Loucy (cell line): Measurements from ENCODE around the gene MRTFA.

Source experiments
- H2AFZ ChIP-seq: fragments of 200-600 bp; sonication (generic); 2 replicates; pipeline ENCODE4 v1.6.0; 2016; ENCODE audit warnings: antibody characterized with exemption, mild to moderate bottlenecking, low read length, moderate library complexity
- H3F3A ChIP-seq: fragments of 200-600 bp; 2 replicates; pipeline ENCODE4 v1.6.0; 2016; ENCODE audit warnings: antibody characterized with exemption, low read depth, mild to moderate bottlenecking
- H3K27me3 ChIP-seq: fragments of 200-600 bp; sonication (generic); 2 replicates; pipeline ENCODE4 v1.6.1; 2014; ENCODE audit warnings: low read length, mild to moderate bottlenecking; ENCODE audit not compliant: insufficient read depth, poor library complexity, severe bottlenecking
- H3K36me3 ChIP-seq: fragments of 200-600 bp; sonication (generic); 2 replicates; pipeline ENCODE4 v1.6.1; 2016; ENCODE audit warnings: low read length; ENCODE audit not compliant: insufficient read depth
- H3K4me1 ChIP-seq: fragments of 200-600 bp; sonication (generic); 2 replicates; pipeline ENCODE4 v1.5.1; 2014; ENCODE audit warnings: low read length, mild to moderate bottlenecking; ENCODE audit not compliant: insufficient read depth, poor library complexity, severe bottlenecking
- H3K4me2 ChIP-seq: fragments of 200-600 bp; sonication (generic); 2 replicates; pipeline ENCODE4 v1.6.0; 2014; ENCODE audit warnings: antibody characterized with exemption, low read length, low read depth, mild to moderate bottlenecking; ENCODE audit not compliant: poor library complexity, severe bottlenecking
- H3K4me3 ChIP-seq: fragments of 200-600 bp; sonication (generic); 2 replicates; pipeline ENCODE4 v1.5.1; 2014; ENCODE audit warnings: low read length, mild to moderate bottlenecking, mixed read lengths; ENCODE audit not compliant: poor library complexity, severe bottlenecking
- H3K79me2 ChIP-seq: fragments of 200-600 bp; sonication (generic); 2 replicates; pipeline ENCODE4 v1.6.1; 2014; ENCODE audit warnings: low read length; ENCODE audit not compliant: insufficient read depth
- H3K9ac ChIP-seq: fragments of 200-600 bp; sonication (generic); 2 replicates; pipeline ENCODE4 v1.6.0; 2014; ENCODE audit warnings: mild to moderate bottlenecking, low read depth, low read length, moderate library complexity; ENCODE audit not compliant: poor library complexity, severe bottlenecking
- H3K9me2 ChIP-seq: fragments of 200-600 bp; sonication (generic); replicated peaks from 2 replicates; pipeline ENCODE4 v1.6.1; 2016; ENCODE audit warnings: low read depth, low read length, mixed read lengths
- H3K9me3 ChIP-seq: fragments of 200-600 bp; sonication (generic); 2 replicates; pipeline ENCODE4 v1.6.1; 2014; ENCODE audit warnings: mild to moderate bottlenecking, antibody characterized with exemption, low read length, low read depth; ENCODE audit not compliant: insufficient read depth
- H4K20me1 ChIP-seq: fragments of 200-600 bp; sonication (generic); 2 replicates; pipeline ENCODE4 v1.6.0; 2014; ENCODE audit warnings: antibody characterized with exemption, low read length, mild to moderate bottlenecking; ENCODE audit not compliant: insufficient read depth, poor library complexity, severe bottlenecking
- EZH2phosphoT487 ChIP-seq: fragments of 200-600 bp; IDR thresholded peaks from 2 replicates; pipeline ENCODE4 v1.6.1; 2018; ENCODE audit warnings: antibody characterized with exemption, mild to moderate bottlenecking, moderate library complexity, borderline replicate concordance
- TF ChIP-seq, protein P1 (sequence below): fragments of 200-600 bp; sonication (generic); conservative IDR thresholded peaks from 2 replicates; pipeline ENCODE4 v1.5.1; 2014; ENCODE audit warnings: mild to moderate bottlenecking, antibody characterized with exemption, low read length

The MRTFA gene

DNA sequence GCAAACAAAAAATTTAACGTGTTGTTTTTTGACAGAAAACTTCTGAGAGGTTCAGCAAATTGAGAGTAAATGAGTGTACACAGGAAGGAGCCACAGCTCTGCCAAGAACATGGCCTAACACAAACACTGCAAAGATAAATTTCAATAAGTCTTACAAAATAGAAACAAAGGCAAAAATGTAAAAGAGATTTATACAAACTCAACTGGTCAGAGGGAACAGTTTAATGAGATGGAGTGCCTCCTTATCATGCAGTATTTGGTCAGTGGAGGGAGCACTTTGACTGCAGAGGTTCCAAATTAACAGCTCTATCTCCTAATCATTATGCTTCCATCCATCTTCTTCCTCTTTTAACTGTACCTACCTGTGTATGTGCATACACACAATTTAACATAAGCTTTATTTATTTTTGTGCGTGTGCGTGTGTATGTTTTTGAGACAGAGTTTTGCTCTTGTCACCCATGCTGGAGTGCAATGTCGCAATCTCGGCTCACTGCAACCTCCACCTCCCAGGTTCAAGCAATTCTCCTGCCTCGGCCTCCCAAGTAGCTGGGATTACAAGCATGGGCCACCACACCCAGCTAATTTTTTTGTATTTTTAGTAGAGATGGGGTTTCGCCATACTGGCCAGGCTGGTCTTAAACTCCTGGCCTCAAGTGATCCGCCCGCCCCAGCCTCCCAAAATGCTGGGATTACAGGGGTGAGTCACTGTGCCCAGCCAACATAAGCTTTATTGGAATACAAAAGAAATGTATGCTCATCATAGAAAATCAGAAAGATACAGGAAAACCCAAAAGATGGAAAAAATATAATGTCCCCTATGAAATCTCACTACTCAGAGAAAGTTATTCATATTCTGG, 111.9 kb downstream of the MRTFA start:
- Histone ChIP-seq H3F3A (no peaks in the 10 kb centered on the region), H3K9me2 (no peaks in the 10 kb centered on the region), H3K4me3 (no peak overlapping the region), H3K27me3 (no peaks in the 10 kb centered on the region), H3K36me3 (no peaks in the 10 kb centered on the region), H3K79me2 (peaks cover 18% of the 10 kb centered on the region; the same call in 1 of the 2 replicates), H3K4me1 (no peaks in the 10 kb centered on the region), H3K4me2 (no peak overlapping the region), H3K9ac (no peak overlapping the region), H3K9me3 (no peaks in the 10 kb centered on the region), H4K20me1 (peaks cover 4% of the 10 kb centered on the region), H2AFZ (no peak overlapping the region)
- no peak for TF ChIP-seq EZH2phosphoT487
- TF ChIP-seq, protein P1, sequence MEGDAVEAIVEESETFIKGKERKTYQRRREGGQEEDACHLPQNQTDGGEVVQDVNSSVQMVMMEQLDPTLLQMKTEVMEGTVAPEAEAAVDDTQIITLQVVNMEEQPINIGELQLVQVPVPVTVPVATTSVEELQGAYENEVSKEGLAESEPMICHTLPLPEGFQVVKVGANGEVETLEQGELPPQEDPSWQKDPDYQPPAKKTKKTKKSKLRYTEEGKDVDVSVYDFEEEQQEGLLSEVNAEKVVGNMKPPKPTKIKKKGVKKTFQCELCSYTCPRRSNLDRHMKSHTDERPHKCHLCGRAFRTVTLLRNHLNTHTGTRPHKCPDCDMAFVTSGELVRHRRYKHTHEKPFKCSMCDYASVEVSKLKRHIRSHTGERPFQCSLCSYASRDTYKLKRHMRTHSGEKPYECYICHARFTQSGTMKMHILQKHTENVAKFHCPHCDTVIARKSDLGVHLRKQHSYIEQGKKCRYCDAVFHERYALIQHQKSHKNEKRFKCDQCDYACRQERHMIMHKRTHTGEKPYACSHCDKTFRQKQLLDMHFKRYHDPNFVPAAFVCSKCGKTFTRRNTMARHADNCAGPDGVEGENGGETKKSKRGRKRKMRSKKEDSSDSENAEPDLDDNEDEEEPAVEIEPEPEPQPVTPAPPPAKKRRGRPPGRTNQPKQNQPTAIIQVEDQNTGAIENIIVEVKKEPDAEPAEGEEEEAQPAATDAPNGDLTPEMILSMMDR: peak; percentile 64

- no peak overlapping the region for H3K4me2 ChIP-seq
- H3F3A ChIP-seq: no peaks in the 10 kb centered on the region
- H3K4me3 ChIP-seq: no peak overlapping the region
- no peaks in the 10 kb centered on the region for H3K9me3 ChIP-seq
- no peak overlapping the region for H3K9ac ChIP-seq
- peaks cover 14% of the 10 kb centered on the region; the same call in 1 of the 2 replicates for H3K79me2 ChIP-seq
- H3K4me1 ChIP-seq: no peaks in the 10 kb centered on the region
- no peaks in the 10 kb centered on the region for H3K27me3 ChIP-seq
- H3K36me3 ChIP-seq: peaks cover 7% of the 10 kb centered on the region; the same call in 1 of the 2 replicates
- peaks cover 4% of the 10 kb centered on the region for H4K20me1 ChIP-seq
- no peaks in the 10 kb centered on the region for H3K9me2 ChIP-seq
- TF ChIP-seq EZH2phosphoT487: no peak
- TF ChIP-seq, protein P1: no peak
- no peak overlapping the region for H2AFZ ChIP-seq
Observed at GRCh38 chr22:40522141-40522540, 114.4 kb downstream of the MRTFA start.

DNA sequence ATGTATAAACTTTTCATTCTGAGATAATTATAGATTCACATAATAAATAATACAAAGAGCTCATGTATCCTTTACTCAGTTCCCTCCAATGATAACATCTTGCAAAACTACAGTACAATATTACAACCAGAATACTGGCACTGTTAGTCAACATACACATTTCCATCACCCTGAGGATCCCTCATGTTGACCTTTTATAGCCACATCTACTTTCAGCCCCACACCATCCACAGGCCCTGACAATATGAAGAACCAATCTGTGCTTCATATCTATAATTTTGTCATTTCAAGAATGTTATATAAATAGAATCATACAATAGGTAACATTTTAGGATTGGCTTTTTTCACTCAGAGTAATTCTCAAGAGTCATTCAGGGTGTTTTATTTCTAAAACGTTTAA, 115.5 kb downstream of the MRTFA start:
- H3K27me3 ChIP-seq: no peaks in the 10 kb centered on the region
- H3F3A ChIP-seq: no peaks in the 10 kb centered on the region
- no peaks in the 10 kb centered on the region for H3K4me1 ChIP-seq
- no peak overlapping the region for H2AFZ ChIP-seq
- no peak overlapping the region for H3K4me2 ChIP-seq
- no peak overlapping the region for H3K9ac ChIP-seq
- H4K20me1 ChIP-seq: peaks cover 4% of the 10 kb centered on the region
- no peaks in the 10 kb centered on the region for H3K9me2 ChIP-seq
- no peaks in the 10 kb centered on the region for H3K9me3 ChIP-seq
- peaks cover 7% of the 10 kb centered on the region for H3K36me3 ChIP-seq
- no peak overlapping the region for H3K4me3 ChIP-seq
- TF ChIP-seq, protein P1: no peak
- H3K79me2 ChIP-seq: peaks cover 12% of the 10 kb centered on the region; the same call in 1 of the 2 replicates
